Gastrocnemius medialis (tissue), 4 donors: ENCODE results near the gene TOPORS. TPM values are rescaled to one million over a fixed set of nuclear protein-coding genes. Genes with fewer than 3 reads are reported as not detected.

Experiments used
- ATAC-seq, 2 donors: fragments of 150-250 bp; one replicate each; pipeline ENCODE4 v1.9.1; 2016
- DNase-seq, 2 donors: peaks; one replicate each; pipeline ENCODE4 v3.0.0-alpha.2; 2019
- H3K27ac ChIP-seq, 4 donors: fragments of 200-600 bp; sonication (generic); 1 replicate in 1 of 4; 2 replicates in 3 of 4; pipeline ENCODE4 v1.5.1; 2016 to 2018; ENCODE audit warnings: mild to moderate bottlenecking in 2 of 4, moderate library complexity in 1 of 4
- H3K27me3 ChIP-seq, 3 donors: fragments of 200-600 bp; sonication (generic) in 2 of 3; 1 replicate in 1 of 3; 2 replicates in 2 of 3; pipeline versions ENCODE4 v1.5.1 to v1.6.0; 2016 to 2019; ENCODE audit warnings: mild to moderate bottlenecking in 1 of 3, moderate library complexity in 1 of 3
- H3K36me3 ChIP-seq, 2 donors: fragments of 200-600 bp; sonication (generic) in 1 of 2; one replicate each; pipeline ENCODE4 v1.5.1; 2017 to 2018
- H3K4me1 ChIP-seq, 2 donors: fragments of 200-600 bp; sonication (generic) in 1 of 2; one replicate each; pipeline ENCODE4 v1.5.1; 2016 to 2017; ENCODE audit warnings: mild to moderate bottlenecking in 2 of 2
- H3K4me3 ChIP-seq, 4 donors: fragments of 200-600 bp; sonication (generic) in 3 of 4; 1 replicate in 1 of 4; 2 replicates in 3 of 4; pipeline ENCODE4 v1.5.1; 2016 to 2019; ENCODE audit warnings: mild to moderate bottlenecking in 2 of 4
- H3K9me3 ChIP-seq, 3 donors: fragments of 200-600 bp; sonication (generic) in 2 of 3; 1 replicate in 1 of 3; 2 replicates in 2 of 3; pipeline ENCODE4 v1.5.1; 2016 to 2019
- POLR2A ChIP-seq, 2 donors: fragments of 450-650 bp; IDR thresholded peaks; one replicate each; pipeline ENCODE4 v1.6.1; 2017; ENCODE audit warnings: antibody characterized with exemption in 2 of 2, mild to moderate bottlenecking in 2 of 2, moderate library complexity in 2 of 2
- in situ Hi-C, 4 donors: fragments of 200-750 bp; cut with MboI; loops; one replicate each; pipeline versions ENCODE4 v1.15.0 to v1.8.0; 2017; ENCODE audit warnings: low sequenced_read_pairs in 4 of 4
- intact Hi-C: fragments of 100-400 bp; cut with DNase I; formaldehyde crosslinking; loops from one replicate; pipeline ENCODE4 v1.15.1; 2023; ENCODE audit warnings: low total_unique reads
- total RNA-seq, 4 donors: library from RNA; depleted of rRNA; stranded (reverse); fragments of >200 nt; gene quantifications; one replicate each; pipeline versions ENCODE4 v1.1.0 to v1.2.3, GENCODE V29; 2016
- TF ChIP-seq, protein P1 (sequence below), 5 experiments: fragments of 450-650 bp in 3 of 5; fragments of 200-600 bp in 2 of 5; sonication (generic) in 2 of 5; IDR thresholded peaks in 4 of 5; conservative IDR thresholded peaks in 1 of 5; 1 replicate in 4 of 5; 2 replicates in 1 of 5; pipeline ENCODE4 v1.5.1; 2016 to 2019; ENCODE audit warnings: antibody characterized with exemption in 5 of 5, mild to moderate bottlenecking in 3 of 5, moderate library complexity in 3 of 5

Gene TOPORS
- total RNA-seq, 4 donors from 2014 or later, result 7.7 to 15.2 (median 14.5) TPM

GRCh38 chr9:32584784-32585183 is 32.4 kb upstream of the TOPORS start:
- no peak for TF ChIP-seq POLR2A (IDR thresholded peaks at IDR 0.05)
- TF ChIP-seq, protein P1, sequence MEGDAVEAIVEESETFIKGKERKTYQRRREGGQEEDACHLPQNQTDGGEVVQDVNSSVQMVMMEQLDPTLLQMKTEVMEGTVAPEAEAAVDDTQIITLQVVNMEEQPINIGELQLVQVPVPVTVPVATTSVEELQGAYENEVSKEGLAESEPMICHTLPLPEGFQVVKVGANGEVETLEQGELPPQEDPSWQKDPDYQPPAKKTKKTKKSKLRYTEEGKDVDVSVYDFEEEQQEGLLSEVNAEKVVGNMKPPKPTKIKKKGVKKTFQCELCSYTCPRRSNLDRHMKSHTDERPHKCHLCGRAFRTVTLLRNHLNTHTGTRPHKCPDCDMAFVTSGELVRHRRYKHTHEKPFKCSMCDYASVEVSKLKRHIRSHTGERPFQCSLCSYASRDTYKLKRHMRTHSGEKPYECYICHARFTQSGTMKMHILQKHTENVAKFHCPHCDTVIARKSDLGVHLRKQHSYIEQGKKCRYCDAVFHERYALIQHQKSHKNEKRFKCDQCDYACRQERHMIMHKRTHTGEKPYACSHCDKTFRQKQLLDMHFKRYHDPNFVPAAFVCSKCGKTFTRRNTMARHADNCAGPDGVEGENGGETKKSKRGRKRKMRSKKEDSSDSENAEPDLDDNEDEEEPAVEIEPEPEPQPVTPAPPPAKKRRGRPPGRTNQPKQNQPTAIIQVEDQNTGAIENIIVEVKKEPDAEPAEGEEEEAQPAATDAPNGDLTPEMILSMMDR (IDR thresholded peaks at IDR 0.05 in 4 of 5, conservative IDR thresholded peaks at IDR 0.05 in 1 of 5), result no peak
- H3K27ac ChIP-seq, result no peak overlapping the region
- H3K9me3 ChIP-seq, result no peaks in the 10 kb centered on the region
- DNase-seq, result no peak
- in situ Hi-C loops, result loop anchor here in 3 of 4 donors (5.0 to 10.0 kb wide), 2 partner anchors 383 to 390 kb away; no protein-coding TSS in a partner anchor
- H3K27me3 ChIP-seq, result no peaks in the 10 kb centered on the region
- H3K4me1 ChIP-seq, result no peaks in the 10 kb centered on the region
- intact Hi-C loops, result no loop called here
- no peaks in the 10 kb centered on the region for H3K36me3 ChIP-seq
- no peak for ATAC-seq
- H3K4me3 ChIP-seq, result no peak overlapping the region

DNA sequence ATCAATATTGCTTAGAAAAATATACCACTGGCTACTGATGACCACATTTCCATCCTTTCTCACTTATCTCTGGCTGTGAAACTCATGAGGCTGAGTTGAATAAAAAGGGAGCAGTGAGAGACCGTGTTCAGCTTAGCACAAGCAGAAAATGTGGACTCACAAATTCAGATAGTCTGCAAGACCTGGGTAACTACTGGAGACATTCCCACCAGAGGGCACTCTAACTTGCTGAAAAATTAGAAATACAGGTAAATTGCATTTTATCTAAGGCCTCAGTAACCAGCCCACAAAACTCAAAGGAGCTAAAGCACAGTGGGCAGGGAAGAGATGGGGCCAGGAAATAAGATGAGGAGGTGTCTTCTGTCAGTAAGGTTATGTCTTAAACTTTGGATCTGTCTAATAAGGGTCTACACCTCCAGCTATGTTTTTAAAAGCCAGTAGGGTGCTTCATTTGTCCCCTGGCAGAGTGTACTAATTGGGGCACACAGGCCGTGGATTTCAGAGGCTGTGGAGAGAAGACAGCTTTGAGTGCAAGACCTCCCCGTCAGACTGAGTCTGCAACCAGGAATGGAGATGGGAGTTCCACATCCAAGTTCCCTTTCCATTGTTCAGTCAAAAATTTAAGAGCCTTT is 29.2 kb upstream of the TOPORS start:
- TF ChIP-seq, protein P1 (IDR thresholded peaks at IDR 0.05 in 4 of 5, conservative IDR thresholded peaks at IDR 0.05 in 1 of 5), result peak in 2 of 5 experiments; percentile 21 to 39
- no peak for TF ChIP-seq POLR2A (IDR thresholded peaks at IDR 0.05)
- Histone ChIP-seq H3K36me3 (no peaks in the 10 kb centered on the region), H3K27me3 (no peaks in the 10 kb centered on the region), H3K27ac (no peak overlapping the region), H3K4me3 (no peak overlapping the region), H3K9me3 (no peaks in the 10 kb centered on the region), H3K4me1 (no peaks in the 10 kb centered on the region)
- in situ Hi-C loops (loop anchor here in 3 of 4 donors (5.0 to 10.0 kb wide), 2 partner anchors 386 to 393 kb away; no protein-coding TSS in a partner anchor), intact Hi-C loops (loop anchor here (2.0 kb wide), 1 partner anchor 387 kb away; no protein-coding TSS in a partner anchor)
- ATAC-seq (no peak), DNase-seq (no peak)

- H3K9me3 ChIP-seq, result no peaks in the 10 kb centered on the region
- no peaks in the 10 kb centered on the region for H3K27me3 ChIP-seq
- no peaks in the 10 kb centered on the region for H3K4me1 ChIP-seq
- intact Hi-C loops (loop anchor here (2.0 kb wide), 1 partner anchor 388 kb away; no protein-coding TSS in a partner anchor), in situ Hi-C loops (loop anchor here in 3 of 4 donors (5.0 to 10.0 kb wide), 2 partner anchors 387 to 394 kb away; no protein-coding TSS in a partner anchor)
- DNase-seq (no peak), ATAC-seq (no peak)
- no peak for TF ChIP-seq POLR2A (IDR thresholded peaks at IDR 0.05)
- H3K27ac ChIP-seq, result no peak overlapping the region
- H3K36me3 ChIP-seq, result no peaks in the 10 kb centered on the region
- no peak overlapping the region for H3K4me3 ChIP-seq
These were observed 28.4 kb upstream of the TOPORS start for GRCh38 chr9:32580631-32581300.

DNA sequence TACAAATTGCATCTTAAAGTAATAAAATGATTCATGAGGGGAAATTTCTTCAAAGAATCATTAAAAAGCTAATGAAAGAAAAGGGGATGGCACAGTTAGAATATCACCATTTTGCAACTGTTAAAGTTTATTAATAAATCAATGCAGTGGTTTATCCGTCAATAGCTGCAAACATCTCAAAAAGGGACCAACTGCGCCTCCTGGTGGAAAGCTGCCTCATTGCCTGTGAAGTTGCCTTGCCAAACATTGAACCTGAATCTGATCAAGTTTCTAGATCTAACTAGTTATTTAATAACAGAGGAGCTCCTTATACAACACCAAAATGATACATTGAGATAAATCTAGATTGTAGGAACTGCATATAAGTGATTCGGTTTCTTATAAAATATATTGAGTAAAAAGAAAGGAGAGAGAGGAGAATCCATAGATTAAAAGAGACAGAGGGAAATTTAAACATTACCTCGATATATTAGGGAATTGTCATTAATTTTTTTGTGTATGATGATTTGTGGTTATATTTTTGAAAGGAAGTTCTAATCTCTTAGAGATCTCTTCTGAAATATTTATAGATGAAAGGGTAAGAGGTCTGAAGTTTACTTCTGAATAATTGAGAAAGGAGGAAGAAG is 27.4 kb upstream of the TOPORS start:
- ATAC-seq, result no peak
- intact Hi-C loops (loop anchor here (1.0 to 2.0 kb wide), 2 partner anchors 201 to 389 kb away; no protein-coding TSS in a partner anchor), in situ Hi-C loops (loop anchor here (5.0 to 10.0 kb wide), 4 partner anchors 198 to 395 kb away; partner anchors contain the start of gene ACO1 (in 3 of the 4))
- Histone ChIP-seq H3K9me3 (no peaks in the 10 kb centered on the region), H3K27me3 (no peaks in the 10 kb centered on the region), H3K36me3 (no peaks in the 10 kb centered on the region), H3K4me1 (no peaks in the 10 kb centered on the region), H3K4me3 (peak overlapping the region in 1 of 4 donors; percentile 4), H3K27ac (no peak overlapping the region)
- no peak for TF ChIP-seq POLR2A (IDR thresholded peaks at IDR 0.05)
- TF ChIP-seq, protein P1 (IDR thresholded peaks at IDR 0.05 in 4 of 5, conservative IDR thresholded peaks at IDR 0.05 in 1 of 5), result peak; percentile 67 to 91 (median 80)
- DNase-seq, result peak; percentile 18 to 31
